PFSK-1 (cell line): Measurements from ENCODE around the gene FMO5.

Source experiments
- FOXP2 ChIP-seq: optimal IDR thresholded peaks from 2 replicates; pipeline ENCODE3; 2011; ENCODE audit warnings: borderline replicate concordance, control low read depth, inconsistent platforms; ENCODE audit not compliant: insufficient read depth; ENCODE audit errors: extremely low read length, extremely low read depth
- POLR2AphosphoS5 ChIP-seq: IDR thresholded peaks from 2 replicates; pipeline ENCODE4 v1.6.1; 2012; ENCODE audit warnings: low read depth, mild to moderate bottlenecking, control low read depth, low read length, moderate library complexity
- REST ChIP-seq, 2 experiments: IDR thresholded peaks; 2 replicates each; pipeline versions ENCODE4 v1.6.1 to v1.8.0; 2011 to 2012; ENCODE audit warnings: low read depth in 2 of 2, low read length in 2 of 2, control low read depth in 1 of 2, inconsistent platforms in 1 of 2, mild to moderate bottlenecking in 1 of 2, moderate library complexity in 1 of 2; ENCODE audit not compliant: insufficient read depth in 1 of 2

- TF ChIP-seq REST (IDR thresholded peaks at IDR 0.05; ENCODE audit: insufficient read depth in 1 of 2, low read depth in 2 of 2, low read length in 2 of 2) = no peak
- TF ChIP-seq POLR2AphosphoS5 = no peak
- no peak for TF ChIP-seq FOXP2
Observed at GRCh38 chr1:147208619-147209018, 16.5 kb downstream of the FMO5 start.
